ENCODE data around the gene CAPRIN1.
"Not testable (repeated sequence)": the region's sequence is repeated elsewhere in the genome, so short reads cannot be mapped to it uniquely, and the experiment has no call there.

The CAPRIN1 gene

DNA sequence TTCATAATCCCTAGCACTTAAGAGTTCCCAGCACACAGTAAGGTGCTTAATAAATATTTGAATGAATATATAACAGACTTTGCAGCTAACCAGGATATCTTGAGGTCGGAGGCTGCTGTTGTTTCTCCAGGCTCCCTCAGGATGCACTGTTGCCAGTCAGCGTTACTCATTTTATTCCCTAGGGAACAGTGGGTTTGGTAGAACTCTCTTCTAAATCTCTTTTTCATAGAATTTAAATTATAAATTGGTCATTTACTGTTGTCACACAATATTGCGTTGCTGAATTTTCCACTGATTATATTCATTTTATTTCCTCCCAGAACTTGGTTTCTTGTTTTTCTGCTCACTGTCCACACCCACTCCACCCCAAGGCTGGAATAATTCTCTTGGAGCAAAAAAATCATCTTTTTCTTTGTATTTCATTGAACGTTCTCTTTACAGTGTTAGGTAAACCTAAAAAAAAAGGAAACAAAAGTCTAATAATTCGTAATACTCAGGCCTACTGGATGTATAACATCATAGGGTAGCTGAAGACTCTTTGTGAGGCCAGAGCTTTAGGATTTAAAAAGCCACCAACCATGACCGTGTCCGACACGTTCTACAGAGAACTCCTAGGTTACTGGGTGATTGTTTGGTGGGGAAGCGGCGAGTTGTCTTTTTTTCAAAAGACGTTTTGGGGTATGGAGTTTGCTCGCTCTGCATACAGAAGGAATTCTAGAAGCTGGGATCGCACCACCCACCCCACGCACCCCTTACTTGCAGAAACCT, 766 bp upstream of the CAPRIN1 start:
- H3K4me3 ChIP-seq (ENCODE audit: low read depth, low read length) = peak overlapping the region; percentile 63

DNA sequence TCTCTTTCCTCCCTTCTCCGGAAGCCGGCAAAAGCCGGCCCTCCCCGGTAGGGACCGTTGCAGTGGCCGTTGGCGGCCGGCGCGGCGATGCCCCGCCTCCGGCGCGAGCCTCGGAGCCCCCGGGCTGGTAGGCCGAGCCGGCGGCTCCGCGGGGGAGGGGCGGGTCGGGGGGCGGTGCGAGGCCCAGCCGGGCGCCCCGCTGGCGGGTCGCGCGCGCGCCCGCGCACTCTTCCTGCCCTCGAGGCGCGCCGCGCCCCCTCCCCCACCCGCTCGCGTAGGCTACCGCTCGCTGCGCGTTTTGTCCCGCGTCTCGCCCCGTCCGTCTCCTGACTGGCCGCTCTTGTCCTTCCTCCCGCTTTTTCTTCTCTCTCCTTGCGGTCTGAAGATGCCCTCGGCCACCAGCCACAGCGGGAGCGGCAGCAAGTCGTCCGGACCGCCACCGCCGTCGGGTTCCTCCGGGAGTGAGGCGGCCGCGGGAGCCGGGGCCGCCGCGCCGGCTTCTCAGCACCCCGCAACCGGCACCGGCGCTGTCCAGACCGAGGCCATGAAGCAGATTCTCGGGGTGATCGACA, 591 bp downstream of the CAPRIN1 start:
- H3K4me3 ChIP-seq (ENCODE audit: low read depth, low read length) = peak overlapping the region; percentile 95

DNA sequence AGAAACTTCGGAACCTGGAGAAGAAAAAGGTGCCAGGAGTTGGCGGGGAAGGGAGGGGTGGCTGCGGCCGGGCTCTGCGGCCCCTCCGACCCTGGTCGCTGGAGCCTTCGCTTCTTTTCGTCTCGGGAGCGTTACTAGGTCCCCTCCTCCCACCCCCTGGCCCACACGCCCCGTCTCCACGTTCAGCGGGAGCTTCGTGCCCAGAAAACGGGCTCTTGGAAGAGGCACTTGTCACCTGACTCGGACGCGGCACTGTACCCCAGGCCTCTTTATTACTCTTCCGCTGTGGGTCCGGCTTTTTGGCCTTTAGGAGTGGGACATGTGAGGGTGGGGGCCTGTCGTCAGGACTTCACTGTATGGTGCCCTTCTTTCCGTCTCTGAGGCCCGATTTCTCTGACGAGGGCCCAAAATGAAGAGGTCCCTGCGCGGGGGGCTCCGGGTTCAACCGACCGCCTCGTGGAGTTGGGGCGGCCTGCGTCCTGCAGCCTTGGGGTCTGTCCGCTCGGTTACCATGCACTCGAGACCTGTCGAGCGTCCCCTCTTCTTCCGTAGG, 1.2 kb downstream of the CAPRIN1 start:
- peak overlapping the region; percentile 95 for H3K4me3 ChIP-seq (ENCODE audit: low read depth, low read length)

DNA sequence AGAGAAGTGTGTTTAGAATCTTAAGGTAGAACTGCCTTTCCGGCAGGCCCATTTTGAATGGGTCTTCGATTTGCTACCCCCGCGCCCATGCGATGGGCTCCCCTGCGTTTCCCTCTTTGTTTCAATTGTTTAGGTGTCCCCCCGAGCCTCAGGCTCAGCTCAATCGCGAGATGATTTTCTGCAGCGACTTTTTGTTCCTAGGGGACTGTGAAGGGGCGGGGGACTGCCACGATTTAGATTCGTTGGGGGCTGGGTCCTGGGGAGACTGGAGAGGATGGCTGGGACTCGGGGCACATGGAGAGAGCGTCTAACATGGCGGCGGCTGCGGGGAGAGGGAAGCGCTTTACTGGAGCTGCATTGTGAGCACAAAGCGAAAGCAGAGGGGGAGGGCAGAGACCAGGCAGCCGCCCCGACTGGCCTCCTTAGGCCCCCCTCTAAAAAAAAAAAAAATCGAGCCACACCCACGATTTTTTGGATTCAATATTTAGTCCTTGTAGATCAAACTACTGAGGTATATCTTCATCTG, 1.7 kb downstream of the CAPRIN1 start:
- peak overlapping the region; percentile 95 for H3K4me3 ChIP-seq (ENCODE audit: low read depth, low read length)

DNA sequence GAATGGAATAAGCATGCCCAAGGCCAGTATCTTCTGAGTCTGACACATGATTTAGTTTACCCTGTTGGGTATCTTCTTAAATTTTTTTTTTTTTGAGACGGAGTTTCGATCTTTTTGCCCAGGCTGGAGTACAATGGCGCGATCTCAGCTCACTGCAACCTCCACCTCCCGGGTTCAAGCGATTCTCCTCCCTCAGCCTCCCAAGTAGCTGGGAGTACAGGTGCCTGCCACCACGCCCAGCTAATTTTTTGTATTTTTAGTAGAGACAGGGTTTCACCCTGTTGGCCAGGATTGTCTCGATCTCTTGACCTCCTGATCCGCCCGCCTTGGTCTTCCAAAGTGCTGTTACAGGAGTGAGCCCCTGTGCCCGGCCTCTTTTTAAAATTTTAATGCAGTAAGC, 2.8 kb downstream of the CAPRIN1 start:
- peak overlapping the region; percentile 95 for H3K4me3 ChIP-seq (ENCODE audit: low read depth, low read length)

DNA sequence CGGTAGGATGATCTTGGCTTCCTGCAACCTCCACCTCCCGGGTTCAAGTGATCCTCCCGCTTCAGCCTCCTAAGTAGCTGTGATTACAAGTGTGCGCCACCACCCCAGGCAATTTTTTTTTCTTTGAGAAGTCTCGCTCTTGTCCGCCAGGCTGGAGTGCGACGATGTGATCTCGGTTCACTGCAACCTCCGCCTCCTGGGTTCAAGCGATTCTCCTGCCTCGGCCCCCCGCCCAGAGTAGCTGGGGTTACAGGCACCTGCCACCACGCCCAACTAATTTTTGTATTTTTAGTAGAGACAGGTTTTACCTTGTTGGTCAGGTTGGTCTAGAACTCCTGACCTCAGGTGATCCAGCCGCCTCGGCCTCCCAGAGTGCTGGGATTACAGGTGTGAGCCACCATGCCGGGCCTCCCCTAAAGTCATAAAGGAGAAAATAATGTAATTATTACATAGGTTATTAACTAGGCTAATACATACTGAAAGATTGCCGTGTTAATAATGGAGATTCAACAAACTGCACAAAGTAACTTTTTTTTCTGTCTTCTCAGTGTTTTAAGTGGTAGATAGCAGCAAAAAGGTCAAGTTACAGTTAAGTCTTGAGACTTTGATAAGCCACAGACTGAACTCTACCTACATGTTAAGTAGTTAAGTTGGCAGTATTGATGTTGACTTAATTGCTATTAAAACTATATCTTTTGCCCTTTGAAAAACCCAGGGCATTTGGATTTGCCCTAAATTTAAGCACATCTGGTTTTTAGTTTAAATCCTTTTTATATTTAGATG, 3.9 kb downstream of the CAPRIN1 start:
- H3K4me3 ChIP-seq (ENCODE audit: low read depth, low read length) = no peak overlapping the region

DNA sequence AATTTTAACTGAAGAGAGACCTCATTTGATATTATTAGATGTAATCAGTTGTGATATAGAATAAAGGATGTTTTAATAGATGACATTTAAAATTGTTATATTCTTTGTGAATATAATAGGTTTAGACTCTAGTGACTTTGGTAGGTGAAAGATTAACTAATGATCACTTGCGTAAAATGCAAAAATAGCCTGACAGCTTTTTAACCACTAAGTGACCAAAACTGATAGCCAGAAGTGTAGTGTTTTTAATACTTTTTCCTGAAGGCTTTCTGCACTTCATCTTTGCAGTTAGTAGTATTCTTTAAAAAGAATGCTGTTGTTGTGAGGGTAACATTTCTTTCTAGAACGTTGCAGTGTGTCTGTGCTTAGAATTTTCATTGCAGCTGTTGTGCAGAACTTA, 5.1 kb downstream of the CAPRIN1 start:
- no peak overlapping the region for H3K4me3 ChIP-seq (ENCODE audit: low read depth, low read length)

DNA sequence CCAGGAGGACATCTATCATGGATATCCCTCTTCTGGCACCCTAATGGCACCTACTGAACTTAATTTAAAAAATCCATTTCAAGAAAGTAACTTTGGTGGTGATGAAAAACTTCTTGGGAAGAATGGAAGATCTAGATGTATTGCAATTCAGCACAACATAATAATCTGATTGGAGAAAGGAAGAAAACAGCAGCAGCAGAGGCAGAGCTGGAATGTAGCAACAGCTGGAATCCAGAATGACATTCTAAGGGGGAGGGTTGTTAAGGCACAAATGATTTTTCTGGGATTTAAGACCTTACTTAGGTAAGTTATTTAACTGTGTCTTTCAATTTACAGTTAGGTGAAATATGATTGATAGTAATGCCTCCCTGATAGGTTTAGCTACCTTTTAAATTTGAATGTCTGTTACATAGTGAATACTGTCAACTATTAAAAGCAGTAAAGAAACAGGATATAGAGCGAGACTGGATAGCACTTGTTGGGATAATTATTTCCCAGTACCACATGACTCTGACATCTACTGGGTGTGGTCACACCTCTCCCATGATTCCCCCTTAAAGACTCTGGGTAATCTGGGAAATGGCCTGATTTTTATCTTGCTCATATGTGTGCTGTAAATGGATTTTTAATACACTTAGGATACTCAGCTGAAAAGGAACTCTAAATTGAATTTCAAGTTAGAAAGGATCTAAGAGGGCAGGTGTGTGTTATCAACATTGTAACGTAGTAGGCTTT, 11.7 kb downstream of the CAPRIN1 start:
- no peak overlapping the region for H3K4me3 ChIP-seq (ENCODE audit: low read depth, low read length)

DNA sequence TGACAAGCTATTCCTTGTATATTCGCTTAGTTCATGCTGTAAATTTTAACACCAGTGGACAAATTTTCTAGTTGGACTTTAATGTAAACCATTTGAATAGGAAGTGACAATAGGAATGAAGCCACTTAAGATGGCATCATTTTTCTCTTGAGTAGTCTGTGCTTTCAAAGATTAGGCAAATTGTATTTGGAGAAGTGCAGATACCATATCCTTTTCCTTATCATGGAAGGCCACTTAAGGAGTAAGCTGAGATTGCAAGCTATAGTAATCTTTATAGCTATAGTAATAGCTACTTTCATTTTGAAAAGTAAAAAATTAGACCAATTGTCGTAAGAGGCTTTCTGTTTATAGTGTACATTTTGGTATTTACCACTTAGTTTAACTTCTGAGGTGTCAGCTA, 12.8 kb downstream of the CAPRIN1 start:
- no peak overlapping the region for H3K4me3 ChIP-seq (ENCODE audit: low read depth, low read length)

DNA sequence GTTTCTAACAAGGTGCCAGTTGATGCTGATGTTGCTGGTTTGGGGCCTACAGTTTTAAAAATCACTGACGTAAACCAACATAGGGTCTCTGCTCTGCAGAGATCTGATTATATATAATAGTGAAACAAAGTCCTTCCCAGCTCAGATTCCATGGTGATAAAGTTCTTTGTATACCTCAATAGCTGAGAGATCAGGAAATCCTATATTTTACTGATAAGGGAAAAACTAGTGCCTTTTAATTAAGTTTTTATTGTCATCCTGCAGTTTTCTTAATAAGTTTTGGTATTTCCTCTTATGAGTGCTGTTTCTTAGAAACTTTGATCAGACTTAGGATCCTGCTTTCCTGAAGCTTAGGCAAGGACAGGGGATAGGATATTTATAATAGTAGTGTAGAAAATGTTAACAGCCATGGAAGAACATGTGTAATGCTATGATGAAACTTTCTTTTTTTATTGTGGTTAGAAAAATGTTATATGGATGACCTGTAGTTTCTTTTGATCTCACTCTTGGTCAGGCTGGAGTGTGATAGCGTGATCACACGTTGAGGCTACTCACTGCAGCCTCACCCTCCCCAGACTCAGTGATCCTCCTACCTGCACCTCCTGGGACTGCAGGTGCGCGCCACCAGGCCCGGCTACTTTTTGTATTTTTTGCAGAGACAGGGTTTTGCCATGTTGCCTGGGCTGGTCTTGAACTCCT, 14.1 kb downstream of the CAPRIN1 start:
- no peak overlapping the region for H3K4me3 ChIP-seq (ENCODE audit: low read depth, low read length)

DNA sequence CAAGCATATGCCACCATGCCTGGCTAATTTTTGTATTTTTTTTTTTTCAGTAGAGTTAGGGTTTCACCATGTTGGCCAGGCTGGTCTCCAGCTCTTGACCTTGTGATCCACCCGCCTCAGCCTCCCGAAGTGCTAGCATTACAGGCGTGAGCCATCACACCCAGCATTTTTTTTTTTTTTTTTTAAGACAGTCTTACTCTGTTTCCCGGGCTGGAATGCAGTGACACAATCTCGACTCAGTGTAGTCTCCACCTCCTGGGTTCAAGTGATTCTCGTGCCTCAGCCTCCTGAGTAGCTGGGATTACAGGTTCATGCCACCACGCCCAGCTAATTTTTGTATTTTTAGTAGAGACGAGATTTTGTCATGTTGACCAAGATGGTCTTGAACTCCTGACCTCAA, 15.2 kb downstream of the CAPRIN1 start:
- H3K4me3 ChIP-seq (ENCODE audit: low read depth, low read length) = not testable (repeated sequence)

DNA sequence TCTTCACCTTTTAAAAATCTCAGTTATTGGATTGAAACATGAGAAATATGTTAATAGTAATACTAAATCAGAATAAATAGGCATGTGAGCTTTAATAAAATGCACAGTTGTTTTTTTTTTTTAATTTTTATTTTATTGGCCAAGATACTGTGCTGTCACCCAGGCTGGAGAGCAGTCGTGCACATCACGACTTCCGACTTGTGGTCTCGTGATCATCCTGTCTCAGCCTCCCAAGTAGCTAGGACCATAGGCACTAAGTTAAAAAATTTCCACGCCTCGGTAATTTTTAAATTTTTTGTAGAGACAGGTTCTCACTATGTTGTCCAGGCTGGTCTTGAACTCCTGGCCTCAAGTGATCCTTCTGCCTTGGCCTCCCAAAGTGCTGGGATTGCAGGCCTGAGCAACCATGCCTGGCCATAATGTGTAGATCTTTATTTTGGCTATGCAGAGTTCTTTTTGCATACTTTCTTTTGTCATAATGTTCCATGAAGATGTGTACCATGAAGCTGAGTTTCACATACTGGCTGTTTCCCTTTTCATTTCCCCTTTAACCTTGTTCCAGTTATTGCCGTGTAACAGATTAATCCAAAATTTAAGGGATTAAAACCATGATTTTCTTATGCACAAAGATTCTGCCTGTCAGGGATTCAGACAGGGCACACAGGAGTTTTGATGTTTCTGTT, 16.0 kb downstream of the CAPRIN1 start:
- H3K4me3 ChIP-seq (ENCODE audit: low read depth, low read length) = no peak overlapping the region

DNA sequence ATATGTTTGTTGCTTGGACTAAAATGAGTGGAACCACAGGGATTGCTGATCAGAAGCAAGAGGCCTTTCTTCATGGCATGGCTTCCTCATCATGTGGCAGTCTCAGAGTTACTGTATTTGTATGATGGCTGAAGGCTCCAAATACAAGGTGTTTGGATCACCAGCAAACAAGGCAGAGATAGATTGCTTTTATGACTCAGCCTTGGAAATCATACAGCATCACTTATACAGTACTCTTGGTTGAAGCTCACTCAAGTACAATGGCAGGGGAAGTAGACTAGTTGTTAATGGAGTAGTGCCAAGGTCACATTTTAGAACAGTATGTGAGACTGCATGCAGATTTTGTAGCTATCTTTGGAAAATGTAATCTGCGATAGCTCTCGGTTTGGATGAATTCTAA, 16.6 kb downstream of the CAPRIN1 start:
- no peak overlapping the region for H3K4me3 ChIP-seq (ENCODE audit: low read depth, low read length)

DNA sequence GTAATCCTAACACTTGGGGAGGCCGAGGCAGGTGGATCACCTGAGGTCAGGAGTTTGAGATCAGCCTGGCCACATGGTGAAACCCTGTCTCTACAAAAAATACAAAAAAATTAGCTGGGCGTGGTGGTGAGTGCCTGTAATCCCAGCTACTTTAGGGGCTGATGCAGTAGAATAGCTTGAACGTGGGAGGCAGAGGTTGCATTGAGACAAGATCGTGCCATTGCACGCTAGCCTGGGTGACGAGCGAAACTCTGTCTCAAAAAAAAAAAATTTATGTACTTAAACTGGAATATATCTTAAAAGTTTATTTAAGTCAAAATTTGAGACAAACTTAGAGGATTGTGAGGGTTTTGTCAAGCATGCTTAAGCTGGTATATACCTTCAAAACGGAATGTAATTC, 19.8 kb downstream of the CAPRIN1 start:
- not testable (repeated sequence) for H3K4me3 ChIP-seq (ENCODE audit: low read depth, low read length)

DNA sequence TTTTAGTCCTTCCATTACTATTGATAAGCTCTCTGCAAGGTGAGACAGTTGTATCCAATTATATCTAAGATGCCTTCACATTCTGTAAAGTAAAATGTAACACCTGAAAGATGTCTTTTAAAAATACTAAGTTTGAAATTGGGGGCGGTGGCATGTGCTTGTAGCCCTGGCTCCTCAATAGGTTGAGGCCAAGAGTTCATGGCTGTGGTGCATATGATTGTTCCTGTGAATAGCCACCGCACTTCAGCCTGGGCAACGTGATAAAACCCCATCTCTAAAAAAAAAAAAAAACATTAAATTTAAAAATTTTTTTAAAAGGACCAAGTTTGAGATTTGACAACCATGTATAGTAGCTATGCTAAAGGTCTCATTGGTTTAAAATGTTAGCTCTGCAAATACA, 20.5 kb downstream of the CAPRIN1 start:
- H3K4me3 ChIP-seq (ENCODE audit: low read depth, low read length) = no peak overlapping the region

DNA sequence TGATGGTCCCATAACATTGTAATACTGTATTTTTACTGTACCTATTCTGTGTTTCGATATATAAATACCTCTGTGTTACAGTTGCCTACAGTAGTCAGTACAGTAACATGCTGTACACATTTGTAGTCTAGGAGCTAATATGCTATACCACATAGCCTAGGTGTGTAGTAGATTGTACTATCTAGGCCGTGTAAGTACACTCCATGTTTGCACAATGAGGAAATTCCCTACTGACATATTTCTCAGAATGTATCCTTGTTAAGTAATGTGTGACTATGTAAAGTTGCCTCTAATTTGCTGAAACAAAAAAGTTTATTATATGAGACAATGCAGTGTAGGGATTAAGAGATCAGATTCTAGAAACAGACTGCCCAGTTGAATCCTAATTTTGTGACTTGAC, 21.3 kb downstream of the CAPRIN1 start:
- H3K4me3 ChIP-seq (ENCODE audit: low read depth, low read length) = no peak overlapping the region

DNA sequence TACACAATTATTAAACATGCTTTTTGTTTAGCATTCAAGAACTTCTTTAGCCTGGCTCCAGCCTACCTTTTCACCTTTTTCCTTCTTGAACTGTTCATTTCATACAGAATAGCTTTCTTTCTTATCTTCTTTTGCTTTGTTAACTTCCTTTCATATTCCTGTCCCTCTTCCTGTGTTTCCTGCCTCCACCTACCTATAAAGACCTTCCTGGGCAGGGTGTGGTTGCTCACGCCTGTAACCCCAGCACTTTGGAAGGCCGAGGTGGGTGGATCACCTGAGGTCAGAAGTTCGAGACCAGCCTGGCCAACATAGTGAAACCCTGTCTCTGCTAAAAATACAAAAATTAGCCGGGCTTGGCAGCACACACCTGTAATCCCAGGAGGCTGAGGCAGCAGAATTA, 22.9 kb downstream of the CAPRIN1 start:
- no peak overlapping the region for H3K4me3 ChIP-seq (ENCODE audit: low read depth, low read length)

DNA sequence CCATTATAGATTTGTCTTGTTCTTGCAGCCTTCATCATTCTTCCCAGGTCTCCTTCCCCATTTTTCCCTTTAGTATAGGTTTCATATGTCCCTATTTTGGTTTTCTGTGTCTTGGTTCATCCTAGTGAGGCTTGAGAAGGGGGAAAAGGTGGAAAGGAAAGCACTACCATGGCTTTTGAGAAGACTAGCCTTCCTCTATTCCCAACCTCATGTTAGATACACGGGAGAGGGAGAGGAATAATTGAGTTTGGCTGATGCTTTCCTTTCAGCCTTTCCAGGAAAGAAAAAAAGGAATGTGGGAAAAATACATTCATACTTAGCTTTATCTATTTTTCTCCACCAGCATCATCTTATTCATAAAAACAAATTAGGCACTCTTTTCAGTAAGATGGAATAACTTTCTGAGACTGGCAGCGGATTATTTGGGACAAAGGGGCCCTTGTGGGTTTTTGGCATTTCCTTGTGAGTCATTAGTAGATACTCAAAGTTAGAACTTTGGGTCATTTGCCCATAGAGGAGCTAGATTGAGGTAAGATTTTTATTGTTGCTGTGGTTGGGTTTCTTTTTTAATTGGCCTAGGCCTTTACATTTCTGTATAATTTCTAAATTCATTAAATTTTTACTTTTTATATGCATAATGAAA, 23.8 kb downstream of the CAPRIN1 start:
- no peak overlapping the region for H3K4me3 ChIP-seq (ENCODE audit: low read depth, low read length)

DNA sequence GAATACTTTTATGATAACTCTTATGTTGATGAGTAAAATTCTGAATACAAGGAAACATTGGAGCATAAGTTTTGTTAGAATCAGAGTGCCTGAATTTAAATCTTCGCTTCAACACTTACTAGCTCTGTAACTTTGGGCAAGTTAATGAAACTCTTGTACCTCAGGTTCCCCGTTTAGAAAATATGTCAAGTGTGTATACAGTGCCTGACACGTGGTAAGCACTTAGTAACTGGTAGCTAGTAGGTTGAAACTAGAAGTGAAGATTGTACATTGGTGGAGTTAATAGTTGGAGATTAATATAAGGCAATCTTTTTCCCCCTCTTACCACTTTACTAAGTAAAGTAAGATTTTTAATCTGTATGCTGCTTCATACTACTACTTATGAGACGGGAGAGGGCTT, 29.1 kb downstream of the CAPRIN1 start:
- no peak overlapping the region for H3K4me3 ChIP-seq (ENCODE audit: low read depth, low read length)

Data from iPS-11a (cell line).